ENCODE results near the gene DSC2. TPM values are rescaled to one million over a fixed set of nuclear protein-coding genes. Genes with fewer than 3 reads are reported as not detected.
"Not testable (repeated sequence)": the region's sequence is repeated elsewhere in the genome, so short reads cannot be mapped to it uniquely, and the experiment has no call there.

Gene DSC2
- total and polyA plus RNA-seq, 2 donors (not counting 3 experiments of a cell fraction or from before 2014, with no cell fraction given) = under 0.01 TPM; not detected in 1

DNA sequence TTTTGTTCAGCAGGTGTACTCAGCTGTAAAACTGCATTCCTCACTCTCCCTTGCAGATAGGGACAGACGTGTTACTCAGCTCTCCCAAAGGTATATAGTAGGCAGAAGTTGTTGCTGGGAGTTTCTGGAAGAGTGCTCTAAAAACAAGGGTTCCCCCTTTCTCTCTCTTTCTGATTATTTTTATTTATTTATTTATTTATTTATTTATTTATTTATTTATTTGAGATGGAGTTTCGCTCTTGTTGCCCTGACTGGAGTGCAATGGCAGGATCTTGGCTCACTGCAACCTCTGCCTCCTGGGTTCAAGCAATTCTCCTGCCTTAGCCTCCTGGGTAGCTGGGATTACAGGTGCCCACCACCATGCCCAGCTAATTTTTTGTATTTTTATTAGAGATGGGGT, 20.9 kb upstream of the DSC2 start:
- H3K4me1 ChIP-seq (ENCODE audit: control insufficient read depth, extremely low read depth, insufficient read depth, low read length); FAIRE-seq; H3K79me2 ChIP-seq (ENCODE audit: control insufficient read depth, insufficient read depth, low read length); POLR2A ChIA-PET; H3K27me3 ChIP-seq (ENCODE audit: control insufficient read depth in 2 of 2, insufficient read depth in 2 of 2, low read length in 2 of 2); H2AFZ ChIP-seq (ENCODE audit: low read depth, low read length); intact Hi-C loops (cut with micrococcal nuclease); H3K9me1 ChIP-seq (replicated peaks; ENCODE audit: control insufficient read depth, extremely low read depth, insufficient read depth, low read length); DNase-seq (ENCODE audit: low read depth, low spot score); H4K20me1 ChIP-seq (replicated peaks; ENCODE audit: control insufficient read depth, extremely low read depth, insufficient read depth, low read length); CTCF ChIA-PET; H3K4me3 ChIP-seq (replicated peaks in 1 of 3; ENCODE audit: insufficient read depth in 1 of 3, low read depth in 1 of 3, low read length in 3 of 3); H3K9ac ChIP-seq (replicated peaks; ENCODE audit: extremely low read depth, insufficient read depth, low read length); dilution Hi-C loops (cut with MboI; ENCODE audit: extremely low pct_ligation_motif_present, low sequenced_read_pairs); BruUV-seq (replicated peaks); H3K36me3 ChIP-seq (ENCODE audit: control insufficient read depth in 2 of 2, extremely low read depth in 1 of 2, insufficient read depth in 2 of 2, low read length in 2 of 2); H3K4me2 ChIP-seq (ENCODE audit: insufficient read depth, low read length); H3K9me3 ChIP-seq (replicated peaks; ENCODE audit: control insufficient read depth, insufficient read depth, low read length); H3K27ac ChIP-seq (ENCODE audit: insufficient read depth, low read depth, low read length): not testable (repeated sequence)

DNA sequence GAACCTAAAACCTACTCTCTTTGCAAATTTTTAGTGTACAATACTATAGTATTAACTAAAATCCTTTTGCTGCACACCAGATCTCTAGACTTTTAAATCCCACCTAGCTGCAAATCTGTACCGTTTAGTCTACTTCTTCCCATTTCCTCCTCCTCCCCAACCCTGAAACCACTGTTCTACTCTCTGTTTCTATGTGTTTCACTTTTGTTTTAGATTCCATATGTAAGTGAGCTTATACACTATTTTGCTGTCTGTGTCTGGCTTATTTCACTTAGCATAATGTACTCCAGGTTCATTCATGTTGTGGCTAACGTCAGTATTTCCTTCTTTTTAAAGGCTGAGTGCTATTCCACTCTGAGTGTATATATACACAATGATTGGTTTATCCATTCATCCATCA, 18.4 kb upstream of the DSC2 start:
- BruUV-seq (replicated peaks) = no TSS peak
- Histone ChIP-seq H4K20me1 (replicated peaks; ENCODE audit: control insufficient read depth, extremely low read depth, insufficient read depth, low read length) (no peaks in the 10 kb centered on the region), H3K4me2 (ENCODE audit: insufficient read depth, low read length) (no peak overlapping the region), H3K9me3 (replicated peaks; ENCODE audit: control insufficient read depth, insufficient read depth, low read length) (no peaks in the 10 kb centered on the region), H3K27ac (ENCODE audit: insufficient read depth, low read depth, low read length) (no peak overlapping the region), H3K9ac (replicated peaks; ENCODE audit: extremely low read depth, insufficient read depth, low read length) (no peak overlapping the region), H3K9me1 (replicated peaks; ENCODE audit: control insufficient read depth, extremely low read depth, insufficient read depth, low read length) (no peaks in the 10 kb centered on the region), H3K4me1 (ENCODE audit: control insufficient read depth, extremely low read depth, insufficient read depth, low read length) (no peaks in the 10 kb centered on the region), H3K36me3 (ENCODE audit: control insufficient read depth in 2 of 2, extremely low read depth in 1 of 2, insufficient read depth in 2 of 2, low read length in 2 of 2) (no peaks in the 10 kb centered on the region), H3K79me2 (ENCODE audit: control insufficient read depth, insufficient read depth, low read length) (no peaks in the 10 kb centered on the region), H2AFZ (ENCODE audit: low read depth, low read length) (no peak overlapping the region), H3K4me3 (replicated peaks in 1 of 3; ENCODE audit: insufficient read depth in 1 of 3, low read depth in 1 of 3, low read length in 3 of 3) (no peak overlapping the region), H3K27me3 (ENCODE audit: control insufficient read depth in 2 of 2, insufficient read depth in 2 of 2, low read length in 2 of 2) (no peaks in the 10 kb centered on the region)
- ChIA-PET CTCF (no interaction called here), POLR2A (no interaction called here)
- dilution Hi-C loops (cut with MboI; ENCODE audit: extremely low pct_ligation_motif_present, low sequenced_read_pairs) (no loop called here), intact Hi-C loops (cut with micrococcal nuclease) (no loop called here)
- FAIRE-seq (no peak), DNase-seq (ENCODE audit: low read depth, low spot score) (no peak)
- no peak for TF ChIP-seq MYC (IDR thresholded peaks at IDR 0.05; ENCODE audit: low read depth, low read length)
- TF ChIP-seq, protein P1, sequence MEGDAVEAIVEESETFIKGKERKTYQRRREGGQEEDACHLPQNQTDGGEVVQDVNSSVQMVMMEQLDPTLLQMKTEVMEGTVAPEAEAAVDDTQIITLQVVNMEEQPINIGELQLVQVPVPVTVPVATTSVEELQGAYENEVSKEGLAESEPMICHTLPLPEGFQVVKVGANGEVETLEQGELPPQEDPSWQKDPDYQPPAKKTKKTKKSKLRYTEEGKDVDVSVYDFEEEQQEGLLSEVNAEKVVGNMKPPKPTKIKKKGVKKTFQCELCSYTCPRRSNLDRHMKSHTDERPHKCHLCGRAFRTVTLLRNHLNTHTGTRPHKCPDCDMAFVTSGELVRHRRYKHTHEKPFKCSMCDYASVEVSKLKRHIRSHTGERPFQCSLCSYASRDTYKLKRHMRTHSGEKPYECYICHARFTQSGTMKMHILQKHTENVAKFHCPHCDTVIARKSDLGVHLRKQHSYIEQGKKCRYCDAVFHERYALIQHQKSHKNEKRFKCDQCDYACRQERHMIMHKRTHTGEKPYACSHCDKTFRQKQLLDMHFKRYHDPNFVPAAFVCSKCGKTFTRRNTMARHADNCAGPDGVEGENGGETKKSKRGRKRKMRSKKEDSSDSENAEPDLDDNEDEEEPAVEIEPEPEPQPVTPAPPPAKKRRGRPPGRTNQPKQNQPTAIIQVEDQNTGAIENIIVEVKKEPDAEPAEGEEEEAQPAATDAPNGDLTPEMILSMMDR (IDR thresholded peaks at IDR 0.05; ENCODE audit: extremely low read depth in 1 of 2, insufficient read depth in 1 of 2, low read depth in 1 of 2, low read length in 2 of 2) = no peak
- no peak for TF ChIP-seq POLR2AphosphoS5 (IDR thresholded peaks at IDR 0.05; ENCODE audit: insufficient read depth, low read depth, low read length)
- no peak for TF ChIP-seq EZH2 (IDR thresholded peaks at IDR 0.05; ENCODE audit: borderline replicate concordance, low read depth, low read length, severe bottlenecking)
- TF ChIP-seq POLR2A (IDR thresholded peaks at IDR 0.05; ENCODE audit: low read depth, low read length) = no peak
- TF ChIP-seq, protein P2, sequence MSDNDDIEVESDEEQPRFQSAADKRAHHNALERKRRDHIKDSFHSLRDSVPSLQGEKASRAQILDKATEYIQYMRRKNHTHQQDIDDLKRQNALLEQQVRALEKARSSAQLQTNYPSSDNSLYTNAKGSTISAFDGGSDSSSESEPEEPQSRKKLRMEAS (IDR thresholded peaks at IDR 0.05; ENCODE audit: insufficient read depth, insufficient read length) = no peak
- TF ChIP-seq JUN (IDR thresholded peaks at IDR 0.05; ENCODE audit: borderline replicate concordance, insufficient read depth, insufficient read length, low read depth) = no peak
- TF ChIP-seq GATA2 (IDR thresholded peaks at IDR 0.05; ENCODE audit: insufficient read depth, insufficient read length, low read depth, low read length) = no peak
- TF ChIP-seq FOS (IDR thresholded peaks at IDR 0.05; ENCODE audit: borderline replicate concordance, insufficient read depth, low read length) = no peak
